Mesothelial cell of epicardium (in vitro differentiated cells): Measurements from ENCODE around the gene TIAM1. TPM values are rescaled to one million over a fixed set of nuclear protein-coding genes. Genes with fewer than 3 reads are reported as not detected.

Experiments
- DNase-seq, 2 experiments: peaks; one replicate each; pipeline ENCODE4 v3.0.0; 2021; ENCODE audit warnings: low spot score in 2 of 2; ENCODE audit not compliant: unreplicated experiment in 2 of 2
- H3K27ac Mint-ChIP-seq: 2 replicates; pipeline ENCODE4 v1.8.0; 2021; ENCODE audit warnings: mixed read lengths
- H3K27me3 Mint-ChIP-seq: 2 replicates; pipeline ENCODE4 v1.8.0; 2021; ENCODE audit warnings: low read depth, mixed read lengths
- H3K36me3 Mint-ChIP-seq: 2 replicates; pipeline ENCODE4 v1.8.0; 2021; ENCODE audit warnings: mixed read lengths
- H3K4me1 Mint-ChIP-seq: 2 replicates; pipeline ENCODE4 v1.8.0; 2021; ENCODE audit warnings: mixed read lengths
- H3K4me3 Mint-ChIP-seq: 2 replicates; pipeline ENCODE4 v1.8.0; 2021; ENCODE audit warnings: mild to moderate bottlenecking, moderate library complexity, mixed read lengths
- H3K9me3 Mint-ChIP-seq: 2 replicates; pipeline ENCODE4 v1.8.0; 2021; ENCODE audit warnings: mixed read lengths
- total RNA-seq: library from RNA; stranded (reverse); gene quantifications from 3 replicates; pipeline ENCODE4 v1.2.1, GENCODE V29; 2021
- TF ChIP-seq, protein P1 (sequence below): fragments of 200-600 bp; sonication (generic); IDR thresholded peaks from one replicate; pipeline ENCODE4 v1.5.0; 2021; ENCODE audit warnings: antibody characterized with exemption; ENCODE audit not compliant: unreplicated experiment

Gene TIAM1
- total RNA-seq, 1 donor from 2014 or later, result 53.4 TPM

DNA sequence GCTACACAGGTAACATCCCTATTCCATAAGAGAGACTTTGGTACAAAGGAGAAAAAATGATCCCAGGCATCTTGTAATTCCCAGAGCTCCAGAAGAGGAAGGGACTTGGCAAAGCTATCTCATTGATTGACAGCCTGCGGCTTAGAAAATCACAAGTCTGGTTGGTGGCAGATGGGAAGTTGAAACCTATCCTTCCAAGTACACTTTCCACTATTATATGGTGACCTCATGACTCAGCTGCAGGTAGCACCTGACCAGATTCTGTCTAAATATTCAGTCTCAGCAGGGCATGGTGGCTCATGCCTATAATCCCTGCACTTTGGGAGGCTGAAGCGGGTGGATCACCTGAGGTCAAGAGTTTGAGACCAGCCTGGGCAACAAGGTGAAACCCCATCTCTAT lies 89.9 kb downstream of the TIAM1 start:
- Mint-ChIP-seq H3K9me3 (no peaks in the 10 kb centered on the region), H3K27me3 (peaks cover 2% of the 10 kb centered on the region), H3K36me3 (peaks cover 14% of the 10 kb centered on the region), H3K4me3 (no peak overlapping the region), H3K27ac (no peak overlapping the region), H3K4me1 (peaks cover 4% of the 10 kb centered on the region)
- TF ChIP-seq, protein P1, sequence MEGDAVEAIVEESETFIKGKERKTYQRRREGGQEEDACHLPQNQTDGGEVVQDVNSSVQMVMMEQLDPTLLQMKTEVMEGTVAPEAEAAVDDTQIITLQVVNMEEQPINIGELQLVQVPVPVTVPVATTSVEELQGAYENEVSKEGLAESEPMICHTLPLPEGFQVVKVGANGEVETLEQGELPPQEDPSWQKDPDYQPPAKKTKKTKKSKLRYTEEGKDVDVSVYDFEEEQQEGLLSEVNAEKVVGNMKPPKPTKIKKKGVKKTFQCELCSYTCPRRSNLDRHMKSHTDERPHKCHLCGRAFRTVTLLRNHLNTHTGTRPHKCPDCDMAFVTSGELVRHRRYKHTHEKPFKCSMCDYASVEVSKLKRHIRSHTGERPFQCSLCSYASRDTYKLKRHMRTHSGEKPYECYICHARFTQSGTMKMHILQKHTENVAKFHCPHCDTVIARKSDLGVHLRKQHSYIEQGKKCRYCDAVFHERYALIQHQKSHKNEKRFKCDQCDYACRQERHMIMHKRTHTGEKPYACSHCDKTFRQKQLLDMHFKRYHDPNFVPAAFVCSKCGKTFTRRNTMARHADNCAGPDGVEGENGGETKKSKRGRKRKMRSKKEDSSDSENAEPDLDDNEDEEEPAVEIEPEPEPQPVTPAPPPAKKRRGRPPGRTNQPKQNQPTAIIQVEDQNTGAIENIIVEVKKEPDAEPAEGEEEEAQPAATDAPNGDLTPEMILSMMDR, result no peak
- DNase-seq, result no peak

DNA sequence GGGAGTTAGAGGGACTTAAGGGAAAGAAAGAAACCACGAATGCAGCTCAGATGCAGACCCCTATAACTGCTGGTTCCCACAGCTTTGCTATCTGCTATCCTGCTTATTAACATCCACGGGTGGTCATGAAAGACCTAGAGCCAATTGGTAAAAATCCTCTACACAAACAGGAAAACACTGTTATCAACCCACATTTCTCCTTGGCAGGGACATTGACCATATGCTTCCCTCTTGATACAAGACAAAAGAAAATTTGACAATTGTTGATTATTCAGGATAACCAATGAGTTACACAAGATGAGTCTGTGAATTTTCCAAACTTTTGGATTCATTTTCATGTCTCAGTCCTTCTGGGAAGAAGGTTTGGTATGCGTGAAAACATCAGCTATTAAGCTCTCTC lies 90.4 kb downstream of the TIAM1 start:
- no peak for DNase-seq
- no peak overlapping the region for H3K27ac Mint-ChIP-seq
- H3K4me1 Mint-ChIP-seq, result peaks cover 4% of the 10 kb centered on the region
- no peak overlapping the region for H3K4me3 Mint-ChIP-seq
- peaks cover 19% of the 10 kb centered on the region for H3K36me3 Mint-ChIP-seq
- peaks cover 2% of the 10 kb centered on the region for H3K27me3 Mint-ChIP-seq
- no peaks in the 10 kb centered on the region for H3K9me3 Mint-ChIP-seq
- TF ChIP-seq, protein P1, result no peak

DNA sequence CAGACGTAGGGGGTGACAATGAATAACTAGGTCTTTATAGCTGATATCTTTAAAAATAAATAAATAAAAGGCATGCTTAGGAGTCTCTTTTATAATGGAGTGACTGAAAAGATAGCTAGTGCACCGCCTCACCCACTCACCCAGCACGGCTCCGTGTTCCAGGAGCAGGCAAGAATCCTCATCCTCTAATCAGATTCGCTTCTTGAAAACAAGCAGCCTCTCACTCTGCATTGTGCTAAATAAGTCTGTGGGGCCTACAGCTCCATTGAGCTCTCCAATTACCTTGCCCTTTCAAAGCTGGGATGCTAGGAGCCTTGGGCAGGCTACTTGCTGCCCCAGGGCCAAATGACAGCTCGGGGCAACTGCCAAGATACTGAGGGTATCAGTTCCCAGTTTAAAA lies 91.5 kb downstream of the TIAM1 start:
- Mint-ChIP-seq H3K4me3 (no peak overlapping the region), H3K27ac (no peak overlapping the region), H3K4me1 (no peaks in the 10 kb centered on the region), H3K9me3 (no peaks in the 10 kb centered on the region), H3K27me3 (no peaks in the 10 kb centered on the region), H3K36me3 (peaks cover 25% of the 10 kb centered on the region)
- TF ChIP-seq, protein P1, result no peak
- DNase-seq, result no peak

GRCh38 chr21:31252091-31252490 lies 92.0 kb downstream of the TIAM1 start:
- Mint-ChIP-seq H3K27ac (no peak overlapping the region), H3K27me3 (no peaks in the 10 kb centered on the region), H3K4me3 (no peak overlapping the region), H3K36me3 (peaks cover 25% of the 10 kb centered on the region), H3K4me1 (no peaks in the 10 kb centered on the region), H3K9me3 (no peaks in the 10 kb centered on the region)
- TF ChIP-seq, protein P1, result no peak
- DNase-seq, result no peak

GRCh38 chr21:31251686-31252085 lies 92.4 kb downstream of the TIAM1 start:
- peaks cover 27% of the 10 kb centered on the region for H3K36me3 Mint-ChIP-seq
- no peak overlapping the region for H3K27ac Mint-ChIP-seq
- H3K4me1 Mint-ChIP-seq, result no peaks in the 10 kb centered on the region
- H3K27me3 Mint-ChIP-seq, result no peaks in the 10 kb centered on the region
- TF ChIP-seq, protein P1, result no peak
- no peaks in the 10 kb centered on the region for H3K9me3 Mint-ChIP-seq
- no peak for DNase-seq
- H3K4me3 Mint-ChIP-seq, result no peak overlapping the region

DNA sequence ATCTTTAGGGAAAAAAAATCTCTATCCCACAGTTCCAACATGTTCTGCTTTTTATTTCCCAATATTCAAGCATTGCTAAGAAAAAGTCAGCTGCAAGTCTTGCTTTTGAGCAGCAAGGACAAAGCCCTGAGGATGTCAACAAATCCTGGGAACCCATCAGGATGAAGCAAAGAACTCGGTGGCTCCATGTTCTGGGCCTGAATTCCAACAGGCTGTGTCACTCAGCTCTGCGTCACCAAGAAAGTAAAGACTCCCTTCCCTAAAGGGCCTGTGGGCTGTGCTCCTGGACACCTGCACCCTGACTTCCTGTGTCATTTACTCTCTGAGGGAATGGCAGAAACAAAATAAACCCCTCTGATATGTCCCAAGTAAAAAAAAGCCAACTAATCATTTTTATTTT lies 95.5 kb downstream of the TIAM1 start:
- Mint-ChIP-seq H3K27ac (no peak overlapping the region), H3K9me3 (peaks cover 8% of the 10 kb centered on the region), H3K27me3 (no peaks in the 10 kb centered on the region), H3K36me3 (peaks cover 57% of the 10 kb centered on the region), H3K4me1 (no peaks in the 10 kb centered on the region), H3K4me3 (no peak overlapping the region)
- TF ChIP-seq, protein P1, result no peak
- no peak for DNase-seq
